Testis (tissue), 3 donors: Measurements from ENCODE around the gene PCBP4. TPM values are rescaled to one million over a fixed set of nuclear protein-coding genes. Genes with fewer than 3 reads are reported as not detected.

Experiments used
- DNase-seq: peaks from one replicate; pipeline ENCODE4 v3.0.0-alpha.2; 2019
- H3K27ac ChIP-seq, 2 donors: fragments of 200-600 bp; sonication (generic); one replicate each; pipeline ENCODE4 v1.5.1; 2019
- H3K27me3 ChIP-seq: fragments of 200-600 bp; sonication (generic); one replicate; pipeline ENCODE4 v1.5.1; 2019
- H3K36me3 ChIP-seq: fragments of 200-600 bp; sonication (generic); one replicate; pipeline ENCODE4 v1.5.1; 2017; ENCODE audit warnings: low read depth; ENCODE audit errors: missing control alignments
- H3K4me1 ChIP-seq: fragments of 200-600 bp; sonication (generic); one replicate; pipeline ENCODE4 v1.5.1; 2019
- H3K4me3 ChIP-seq, 2 donors: fragments of 200-600 bp; sonication (generic); one replicate each; pipeline ENCODE4 v1.5.1; 2017 to 2019
- H3K9me3 ChIP-seq: fragments of 200-600 bp; sonication (generic); one replicate; pipeline ENCODE4 v1.5.1; 2017
- POLR2A ChIP-seq: fragments of 450-650 bp; IDR thresholded peaks from one replicate; pipeline ENCODE4 v1.6.1; 2017; ENCODE audit warnings: antibody characterized with exemption, mild to moderate bottlenecking, moderate library complexity
- WGBS, 2 donors: methylation state at CpG; one replicate each; pipeline ENCODE4 v1.1.5; 2018; 5-methylcytosine and 5-hydroxymethylcytosine counted together
- intact Hi-C: fragments of 100-400 bp; cut with DNase I; formaldehyde crosslinking; loops from one replicate; pipeline ENCODE4 v1.15.1; 2023; ENCODE audit warnings: low total_unique reads
- polyA plus RNA-seq: library from polyadenylated mRNA; stranded (reverse); fragments of 350-450 nt; fragmentation: Illumina TruSeq; extraction: RNeasy Lipid Tissue Mini Kit (QIAGEN cat#74804); gene quantifications from one replicate; pipeline ENCODE4 v1.2.3, GENCODE V29; 2014; ENCODE audit warnings: low read depth, low replicate concordance; ENCODE audit not compliant: insufficient read depth
- total RNA-seq, 2 donors: library from RNA; depleted of rRNA; stranded (reverse); fragments of >200 nt; gene quantifications; one replicate each; pipeline ENCODE4 v1.2.3, GENCODE V29; 2016
- TF ChIP-seq, protein P1 (sequence below), 3 experiments: fragments of 450-650 bp in 2 of 3; fragments of 200-600 bp in 1 of 3; sonication (generic) in 1 of 3; IDR thresholded peaks; one replicate each; pipeline ENCODE4 v1.5.1; 2016 to 2019; ENCODE audit warnings: antibody characterized with exemption in 3 of 3, mild to moderate bottlenecking in 2 of 3, moderate library complexity in 1 of 3

Gene PCBP4
- total and polyA plus RNA-seq, 3 donors from 2014 or later, result 35.8 to 54.1 (median 47.1) TPM

DNA sequence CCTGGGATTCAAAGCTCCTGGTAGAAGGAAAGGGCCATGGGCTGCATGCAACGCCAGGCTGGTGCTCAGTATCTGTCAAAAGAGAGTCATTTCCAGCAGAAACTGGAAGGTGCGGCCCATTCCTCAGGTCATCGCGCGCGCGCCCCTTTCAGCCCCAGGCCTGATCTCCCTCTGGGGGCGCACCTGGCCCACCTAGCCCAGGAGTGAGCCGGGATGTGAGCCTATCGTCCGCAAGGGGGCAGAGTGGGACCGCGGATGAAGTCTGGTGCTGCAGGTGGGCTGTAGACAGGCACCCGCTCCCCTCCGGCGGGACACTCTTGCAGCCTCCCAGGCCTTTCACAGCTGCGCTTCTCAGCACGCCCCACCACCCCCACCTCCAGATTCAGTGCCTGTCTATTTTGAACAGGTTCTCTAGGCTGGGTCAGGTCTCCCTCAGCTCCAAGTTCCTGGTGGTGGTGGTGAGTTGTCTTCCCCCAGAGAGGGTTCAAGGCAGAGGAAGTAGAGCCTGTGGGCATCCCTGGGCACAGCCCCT is 34.3 kb upstream of the PCBP4 start:
- Histone ChIP-seq H3K27me3 (no peaks in the 10 kb centered on the region), H3K4me3 (no peak overlapping the region), H3K27ac (no peak overlapping the region), H3K4me1 (peaks cover 25% of the 10 kb centered on the region), H3K9me3 (no peaks in the 10 kb centered on the region), H3K36me3 (no peaks in the 10 kb centered on the region)
- intact Hi-C loops, result loop anchor here (5.0 to 10.0 kb wide), 2 partner anchors 53 to 141 kb away; partner anchors contain the start of gene DUSP7
- WGBS, 2 donors, result 12 to 14% methylated on average over 11 to 18 of the region's 18 CpGs
- TF ChIP-seq, protein P1, sequence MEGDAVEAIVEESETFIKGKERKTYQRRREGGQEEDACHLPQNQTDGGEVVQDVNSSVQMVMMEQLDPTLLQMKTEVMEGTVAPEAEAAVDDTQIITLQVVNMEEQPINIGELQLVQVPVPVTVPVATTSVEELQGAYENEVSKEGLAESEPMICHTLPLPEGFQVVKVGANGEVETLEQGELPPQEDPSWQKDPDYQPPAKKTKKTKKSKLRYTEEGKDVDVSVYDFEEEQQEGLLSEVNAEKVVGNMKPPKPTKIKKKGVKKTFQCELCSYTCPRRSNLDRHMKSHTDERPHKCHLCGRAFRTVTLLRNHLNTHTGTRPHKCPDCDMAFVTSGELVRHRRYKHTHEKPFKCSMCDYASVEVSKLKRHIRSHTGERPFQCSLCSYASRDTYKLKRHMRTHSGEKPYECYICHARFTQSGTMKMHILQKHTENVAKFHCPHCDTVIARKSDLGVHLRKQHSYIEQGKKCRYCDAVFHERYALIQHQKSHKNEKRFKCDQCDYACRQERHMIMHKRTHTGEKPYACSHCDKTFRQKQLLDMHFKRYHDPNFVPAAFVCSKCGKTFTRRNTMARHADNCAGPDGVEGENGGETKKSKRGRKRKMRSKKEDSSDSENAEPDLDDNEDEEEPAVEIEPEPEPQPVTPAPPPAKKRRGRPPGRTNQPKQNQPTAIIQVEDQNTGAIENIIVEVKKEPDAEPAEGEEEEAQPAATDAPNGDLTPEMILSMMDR (IDR thresholded peaks at IDR 0.05), result peak; percentile 82 to 96 (median 88)
- no peak for TF ChIP-seq POLR2A
- DNase-seq, result peak; percentile 81

DNA sequence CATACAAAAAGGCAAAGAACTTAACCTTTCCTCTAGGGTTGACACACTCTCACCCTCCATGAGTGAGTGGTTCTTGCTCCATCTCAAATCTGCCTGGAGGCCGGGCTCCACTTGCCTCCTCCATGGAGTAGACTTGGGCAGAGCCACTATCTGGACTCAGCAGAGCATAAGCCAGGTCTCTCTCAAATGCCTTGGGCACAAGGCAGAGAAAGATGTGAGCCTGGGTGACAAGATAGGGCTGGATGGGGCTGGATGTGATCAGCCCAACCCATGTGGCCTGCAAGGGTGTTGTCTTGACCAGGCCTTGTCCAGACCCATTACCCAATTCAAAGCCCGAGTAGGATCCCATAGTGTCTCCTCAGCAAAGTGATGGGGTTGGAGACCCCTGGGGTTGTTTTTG is 32.6 kb upstream of the PCBP4 start:
- WGBS, 2 donors, result 76 to 83% methylated on average over 2 of the region's 2 CpGs
- peaks cover 12% of the 10 kb centered on the region for H3K4me1 ChIP-seq
- H3K27ac ChIP-seq, result no peak overlapping the region
- H3K27me3 ChIP-seq, result no peaks in the 10 kb centered on the region
- no peaks in the 10 kb centered on the region for H3K36me3 ChIP-seq
- intact Hi-C loops, result loop anchor here (5.0 to 10.0 kb wide), 2 partner anchors 55 to 142 kb away; partner anchors contain the start of gene DUSP7
- H3K9me3 ChIP-seq, result no peaks in the 10 kb centered on the region
- no peak overlapping the region for H3K4me3 ChIP-seq
- TF ChIP-seq, protein P1 (IDR thresholded peaks at IDR 0.05), result no peak
- no peak for TF ChIP-seq POLR2A
- DNase-seq, result no peak

DNA sequence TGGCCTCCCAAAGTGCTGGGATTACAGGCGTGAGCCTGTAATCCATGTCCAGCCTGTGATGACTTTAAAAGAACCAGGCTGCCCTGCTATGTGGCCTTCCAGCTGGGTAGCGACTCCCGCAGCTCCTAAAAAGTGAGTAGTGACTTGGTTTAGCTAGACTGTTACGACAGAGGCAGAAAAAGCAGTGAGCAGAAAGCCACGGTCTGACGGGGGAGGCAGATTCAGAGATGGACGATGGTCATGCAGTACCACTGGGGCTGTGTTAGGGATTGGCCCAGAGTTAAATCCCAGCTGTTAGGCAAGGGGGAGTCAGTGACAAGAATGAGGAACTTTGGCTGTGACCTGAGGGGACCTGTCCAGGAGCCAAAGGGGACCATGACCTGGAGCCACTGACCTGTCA is 31.5 kb upstream of the PCBP4 start:
- Histone ChIP-seq H3K9me3 (no peaks in the 10 kb centered on the region), H3K36me3 (no peaks in the 10 kb centered on the region), H3K27me3 (no peaks in the 10 kb centered on the region), H3K27ac (no peak overlapping the region), H3K4me1 (peaks cover 11% of the 10 kb centered on the region), H3K4me3 (no peak overlapping the region)
- no peak for DNase-seq
- intact Hi-C loops, result no loop called here
- 77 to 80% methylated on average over 7 of the region's 7 CpGs for WGBS, 2 donors
- no peak for TF ChIP-seq POLR2A
- TF ChIP-seq, protein P1 (IDR thresholded peaks at IDR 0.05), result no peak

DNA sequence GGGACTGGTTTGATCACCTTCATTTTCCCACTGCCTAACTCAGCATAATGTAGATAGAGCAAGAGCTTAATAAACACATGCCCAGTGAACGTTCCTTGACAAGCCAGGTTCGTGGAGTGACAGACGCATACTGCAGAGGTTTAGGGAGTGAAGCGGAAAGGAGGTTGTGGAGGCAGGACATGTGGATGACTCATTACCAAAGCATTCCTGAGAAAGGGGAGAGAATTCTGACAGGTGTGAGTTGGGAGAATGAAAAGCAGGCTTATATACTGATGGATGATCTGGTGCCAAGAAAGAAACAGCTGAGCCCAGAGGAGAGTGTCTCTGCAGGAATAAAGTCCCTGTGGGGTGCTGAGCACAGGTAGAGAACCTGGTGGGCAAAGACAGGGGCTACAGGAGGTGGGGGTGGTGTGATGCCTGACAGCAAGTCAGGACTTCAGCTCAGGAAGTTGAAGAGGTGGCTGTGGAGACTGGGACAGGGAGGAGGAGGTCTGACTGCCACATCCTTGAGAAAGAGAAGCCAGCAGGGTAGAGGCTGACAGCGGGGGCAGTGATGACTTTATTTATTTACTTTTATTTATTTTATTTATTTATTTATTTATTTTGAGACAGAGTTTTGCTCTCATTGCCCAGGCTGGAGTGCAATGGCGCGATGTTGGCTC is 30.8 kb upstream of the PCBP4 start:
- Histone ChIP-seq H3K36me3 (no peaks in the 10 kb centered on the region), H3K27me3 (no peaks in the 10 kb centered on the region), H3K4me1 (peaks cover 14% of the 10 kb centered on the region), H3K4me3 (no peak overlapping the region), H3K27ac (no peak overlapping the region), H3K9me3 (no peaks in the 10 kb centered on the region)
- WGBS, 2 donors, result 54 to 63% methylated on average over 7 of the region's 7 CpGs
- DNase-seq, result no peak
- TF ChIP-seq POLR2A, result no peak
- TF ChIP-seq, protein P1 (IDR thresholded peaks at IDR 0.05), result no peak
- intact Hi-C loops, result no loop called here

DNA sequence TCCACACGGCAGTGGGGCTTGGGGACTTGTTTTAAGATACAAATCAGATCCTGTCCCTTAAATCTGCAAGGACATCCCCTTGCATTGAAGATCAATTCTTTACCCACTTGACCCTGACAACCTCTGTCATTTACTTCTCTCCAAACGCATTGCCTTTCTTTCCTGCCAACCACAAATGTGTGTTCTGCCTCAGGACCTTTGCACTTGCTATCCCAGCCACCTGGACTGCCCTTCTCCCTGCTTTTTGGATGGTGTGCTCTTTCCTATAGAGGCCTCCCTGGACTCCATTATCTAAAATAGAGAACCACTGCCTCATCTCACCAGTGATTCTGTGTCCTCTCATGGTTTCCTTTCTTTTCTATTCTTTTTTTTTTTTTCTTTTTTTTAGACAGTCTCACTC is 29.9 kb upstream of the PCBP4 start:
- intact Hi-C loops, result no loop called here
- DNase-seq, result no peak
- H3K9me3 ChIP-seq, result no peaks in the 10 kb centered on the region
- no peak overlapping the region for H3K4me3 ChIP-seq
- 69 to 71% methylated on average over 2 of the region's 2 CpGs for WGBS, 2 donors
- H3K4me1 ChIP-seq, result peaks cover 14% of the 10 kb centered on the region
- no peak for TF ChIP-seq POLR2A
- no peaks in the 10 kb centered on the region for H3K36me3 ChIP-seq
- no peak overlapping the region for H3K27ac ChIP-seq
- H3K27me3 ChIP-seq, result no peaks in the 10 kb centered on the region
